ENCODE data around the gene PNLDC1.
"Not testable (repeated sequence)": the region's sequence is repeated elsewhere in the genome, so short reads cannot be mapped to it uniquely, and the experiment has no call there.

Gene PNLDC1

GRCh38 chr6:159819932-159820640 is 20.0 kb downstream of the PNLDC1 start:
- DNase-seq, result no peak

- DNase-seq, result no peak
Observed at GRCh38 chr6:159821122-159821521, 21.0 kb downstream of the PNLDC1 start.

- DNase-seq, result no peak
Observed at GRCh38 chr6:159821726-159822125, 21.6 kb downstream of the PNLDC1 start.

- DNase-seq, result no peak
Observed at GRCh38 chr6:159823953-159824352, 23.9 kb downstream of the PNLDC1 start.

GRCh38 chr6:159824690-159825089 is 24.6 kb downstream of the PNLDC1 start:
- DNase-seq, result not testable (repeated sequence)

- DNase-seq, result no peak
Observed at GRCh38 chr6:159826004-159826403, 25.9 kb downstream of the PNLDC1 start.

- no peak for DNase-seq
Observed at GRCh38 chr6:159826968-159827647, 27.0 kb downstream of the PNLDC1 start.

GRCh38 chr6:159828074-159828473 is 28.0 kb downstream of the PNLDC1 start:
- DNase-seq, result no peak

GRCh38 chr6:159829526-159829925 is 29.4 kb downstream of the PNLDC1 start:
- DNase-seq, result no peak

GRCh38 chr6:159830501-159831372 is 30.7 kb downstream of the PNLDC1 start:
- DNase-seq, result no peak

GRCh38 chr6:159831373-159831679 is 31.2 kb downstream of the PNLDC1 start:
- no peak for DNase-seq

- no peak for DNase-seq
Observed at GRCh38 chr6:159832946-159833345, 32.9 kb downstream of the PNLDC1 start.

- no peak for DNase-seq
Observed at GRCh38 chr6:159833556-159833955, 33.5 kb downstream of the PNLDC1 start.

GRCh38 chr6:159833997-159834603 is 34.0 kb downstream of the PNLDC1 start:
- DNase-seq, result no peak

- no peak for DNase-seq
Observed at GRCh38 chr6:159836718-159837490, 36.8 kb downstream of the PNLDC1 start.

- no peak for DNase-seq
Observed at GRCh38 chr6:159837511-159837910, 37.4 kb downstream of the PNLDC1 start.

- DNase-seq, result no peak
Observed at GRCh38 chr6:159838020-159838744, 38.1 kb downstream of the PNLDC1 start.

GRCh38 chr6:159842035-159842434 is 42.0 kb downstream of the PNLDC1 start:
- DNase-seq, result no peak

- DNase-seq, result no peak
Observed at GRCh38 chr6:159844737-159845645, 44.9 kb downstream of the PNLDC1 start.

- DNase-seq, result not testable (repeated sequence)
Observed at GRCh38 chr6:159848552-159848951, 48.5 kb downstream of the PNLDC1 start.

Measured in right kidney (tissue), 1 donor.